ENCODE data around the gene SUPT3H. TPM values are rescaled to one million over a fixed set of nuclear protein-coding genes. Genes with fewer than 3 reads are reported as not detected.

Gene SUPT3H
- total and polyA plus RNA-seq, 4 donors: 0.85 to 4.8 (median 2.4) TPM

- TF ChIP-seq CTCF (IDR thresholded peaks at IDR 0.05; ENCODE audit: low read depth, low read length, missing input control) (no peak), TAF1 (conservative IDR thresholded peaks at IDR 0.05) (no peak), JUND (IDR thresholded peaks at IDR 0.05) (no peak), FOXA1 (IDR thresholded peaks at IDR 0.05) (no peak)
Observed at GRCh38 chr6:45136495-45136894, 241.2 kb downstream of the SUPT3H start (continued).

DNA sequence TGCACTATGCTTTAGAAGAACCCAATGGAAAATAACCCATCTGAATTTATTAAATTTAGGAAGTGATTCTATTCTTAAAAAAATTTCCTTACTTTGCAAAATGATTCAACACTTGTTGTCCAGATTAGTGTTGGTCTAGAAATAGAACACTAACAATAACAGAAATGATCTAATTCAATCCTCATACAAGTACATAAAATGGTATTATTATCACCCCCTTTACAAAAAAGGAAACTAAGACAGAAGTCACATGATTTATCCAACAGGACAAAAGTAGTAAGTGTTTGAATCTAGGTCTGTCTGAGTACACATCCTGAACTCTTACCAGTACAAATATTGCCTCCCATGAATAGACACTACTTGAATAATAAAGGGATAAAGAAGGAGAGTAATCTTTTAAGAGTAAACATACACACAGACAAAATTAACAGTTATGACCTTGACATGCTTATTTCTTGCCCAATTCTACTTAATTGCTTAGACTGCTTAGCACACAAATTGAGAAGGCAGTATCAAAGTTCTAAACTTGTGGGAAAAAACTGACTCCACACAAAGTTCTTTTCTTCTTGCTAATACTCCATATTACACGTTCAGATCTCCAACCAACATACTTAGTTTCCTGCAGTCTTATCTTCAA lies 245.0 kb downstream of the SUPT3H start:
- WGBS: 68% methylated on average over 1 of the region's 1 CpG

DNA sequence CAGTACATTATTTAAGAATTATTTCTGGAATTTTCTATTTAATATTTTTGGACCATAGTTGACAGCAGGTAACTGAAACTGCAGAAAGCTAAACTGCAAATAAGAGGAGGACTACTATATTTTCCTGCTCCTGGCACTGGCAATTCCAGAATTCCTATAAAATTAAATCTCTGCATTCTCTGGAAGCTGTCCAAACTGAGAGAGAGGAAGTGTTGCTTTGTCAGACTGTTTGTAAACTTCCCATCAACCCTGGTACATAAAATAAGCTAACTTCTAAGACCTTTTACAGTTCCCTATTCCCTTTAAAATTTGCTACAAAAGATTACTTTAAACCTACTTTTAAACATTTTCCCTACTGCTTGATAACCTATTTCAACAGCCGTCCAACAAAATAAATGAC lies 245.7 kb downstream of the SUPT3H start:
- H3K9ac ChIP-seq (ENCODE audit: low read depth in 1 of 2, low read length in 2 of 2): no peak overlapping the region
- no peaks in the 10 kb centered on the region for H3K27me3 ChIP-seq (ENCODE audit: control insufficient read depth in 4 of 4, insufficient read depth in 4 of 4, low read length in 3 of 4)
- 76% methylated on average over 1 of the region's 1 CpG for WGBS
- H3K4me3 ChIP-seq (ENCODE audit: low read depth in 1 of 3, low read length in 3 of 3): no peak overlapping the region
- no peaks in the 10 kb centered on the region for H3K4me1 ChIP-seq (ENCODE audit: control insufficient read depth in 4 of 4, insufficient read depth in 4 of 4, low read length in 3 of 4)
- H3K27ac ChIP-seq (ENCODE audit: low read depth in 1 of 2, low read length in 2 of 2): no peak overlapping the region
- TF ChIP-seq ATF3 (IDR thresholded peaks at IDR 0.05): no peak
- H3K36me3 ChIP-seq (ENCODE audit: control insufficient read depth in 4 of 4, insufficient read depth in 3 of 4, low read depth in 1 of 4, low read length in 3 of 4): no peaks in the 10 kb centered on the region
- H3K9me3 ChIP-seq (ENCODE audit: control insufficient read depth in 4 of 4, low read length in 3 of 4): peaks cover 0 to 6% (median 2%) of the 10 kb centered on the region in 4 donors
- no peak for DNase-seq (ENCODE audit: low spot score)

More for the DNA sequence above, 245.0 kb downstream of the SUPT3H start:
- H3K27me3 ChIP-seq (ENCODE audit: control insufficient read depth in 4 of 4, insufficient read depth in 4 of 4, low read length in 3 of 4): no peaks in the 10 kb centered on the region
- no peak overlapping the region for H3K9ac ChIP-seq (ENCODE audit: low read depth in 1 of 2, low read length in 2 of 2)
- TF ChIP-seq FOXA2 (IDR thresholded peaks at IDR 0.05): no peak
- no peak for DNase-seq (ENCODE audit: low spot score)
- H3K4me3 ChIP-seq (ENCODE audit: low read depth in 1 of 3, low read length in 3 of 3): no peak overlapping the region
- H3K4me1 ChIP-seq (ENCODE audit: control insufficient read depth in 4 of 4, insufficient read depth in 4 of 4, low read length in 3 of 4): no peaks in the 10 kb centered on the region
- no peaks in the 10 kb centered on the region for H3K36me3 ChIP-seq (ENCODE audit: control insufficient read depth in 4 of 4, insufficient read depth in 3 of 4, low read depth in 1 of 4, low read length in 3 of 4)
- H3K27ac ChIP-seq (ENCODE audit: low read depth in 1 of 2, low read length in 2 of 2): no peak overlapping the region
- peaks cover 0 to 6% (median 2%) of the 10 kb centered on the region in 4 donors for H3K9me3 ChIP-seq (ENCODE audit: control insufficient read depth in 4 of 4, low read length in 3 of 4)

DNA sequence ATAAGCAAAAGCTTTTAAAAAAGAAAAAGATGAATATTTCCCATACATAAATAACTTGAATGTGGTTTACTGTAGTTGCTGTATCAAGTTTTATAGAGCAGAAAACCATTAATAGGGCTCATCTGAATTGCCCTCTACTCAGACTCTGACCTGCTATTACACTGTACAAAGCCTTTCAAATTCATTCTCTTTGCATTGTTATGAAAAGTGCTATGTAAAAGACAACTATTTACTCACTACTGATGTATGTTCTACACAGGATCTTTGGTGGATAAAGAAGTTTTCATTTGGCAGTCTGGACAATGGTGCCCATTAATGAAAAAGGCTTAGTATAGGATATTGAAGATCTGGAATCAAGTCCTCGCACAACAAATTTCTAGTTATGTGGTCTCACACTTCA lies 248.7 kb downstream of the SUPT3H start:
- no peaks in the 10 kb centered on the region for H3K27me3 ChIP-seq (ENCODE audit: control insufficient read depth in 4 of 4, insufficient read depth in 4 of 4, low read length in 3 of 4)
- no peak overlapping the region for H3K4me3 ChIP-seq (ENCODE audit: low read depth in 1 of 3, low read length in 3 of 3)
- WGBS: 98% methylated on average over 1 of the region's 1 CpG
- H3K4me1 ChIP-seq (ENCODE audit: control insufficient read depth in 4 of 4, insufficient read depth in 4 of 4, low read length in 3 of 4): no peaks in the 10 kb centered on the region
- no peaks in the 10 kb centered on the region for H3K9me3 ChIP-seq (ENCODE audit: control insufficient read depth in 4 of 4, low read length in 3 of 4)
- H3K27ac ChIP-seq (ENCODE audit: low read depth in 1 of 2, low read length in 2 of 2): no peak overlapping the region
- no peaks in the 10 kb centered on the region for H3K36me3 ChIP-seq (ENCODE audit: control insufficient read depth in 4 of 4, insufficient read depth in 3 of 4, low read depth in 1 of 4, low read length in 3 of 4)
- H3K9ac ChIP-seq (ENCODE audit: low read depth in 1 of 2, low read length in 2 of 2): no peak overlapping the region
- DNase-seq (ENCODE audit: low spot score): no peak
- no peak for TF ChIP-seq HNF4G (IDR thresholded peaks at IDR 0.05)
- TF ChIP-seq SP1 (IDR thresholded peaks at IDR 0.05): no peak
- no peak for TF ChIP-seq YY1 (IDR thresholded peaks at IDR 0.05)
- no peak for TF ChIP-seq EGR1 (IDR thresholded peaks at IDR 0.05; ENCODE audit: low read depth in 2 of 2)
- no peak for TF ChIP-seq RAD21 (IDR thresholded peaks at IDR 0.05)
- TF ChIP-seq HNF4A (conservative IDR thresholded peaks at IDR 0.05): no peak
- TF ChIP-seq FOXA2 (IDR thresholded peaks at IDR 0.05): no peak
- no peak for TF ChIP-seq RXRA (IDR thresholded peaks at IDR 0.05)
- TF ChIP-seq JUND (IDR thresholded peaks at IDR 0.05): no peak
- no peak for TF ChIP-seq ATF3 (IDR thresholded peaks at IDR 0.05)
- no peak for TF ChIP-seq GABPA (IDR thresholded peaks at IDR 0.05 in 1 of 2, conservative IDR thresholded peaks at IDR 0.05 in 1 of 2)
- TF ChIP-seq MAX (IDR thresholded peaks at IDR 0.05): no peak
- TF ChIP-seq, protein P1, sequence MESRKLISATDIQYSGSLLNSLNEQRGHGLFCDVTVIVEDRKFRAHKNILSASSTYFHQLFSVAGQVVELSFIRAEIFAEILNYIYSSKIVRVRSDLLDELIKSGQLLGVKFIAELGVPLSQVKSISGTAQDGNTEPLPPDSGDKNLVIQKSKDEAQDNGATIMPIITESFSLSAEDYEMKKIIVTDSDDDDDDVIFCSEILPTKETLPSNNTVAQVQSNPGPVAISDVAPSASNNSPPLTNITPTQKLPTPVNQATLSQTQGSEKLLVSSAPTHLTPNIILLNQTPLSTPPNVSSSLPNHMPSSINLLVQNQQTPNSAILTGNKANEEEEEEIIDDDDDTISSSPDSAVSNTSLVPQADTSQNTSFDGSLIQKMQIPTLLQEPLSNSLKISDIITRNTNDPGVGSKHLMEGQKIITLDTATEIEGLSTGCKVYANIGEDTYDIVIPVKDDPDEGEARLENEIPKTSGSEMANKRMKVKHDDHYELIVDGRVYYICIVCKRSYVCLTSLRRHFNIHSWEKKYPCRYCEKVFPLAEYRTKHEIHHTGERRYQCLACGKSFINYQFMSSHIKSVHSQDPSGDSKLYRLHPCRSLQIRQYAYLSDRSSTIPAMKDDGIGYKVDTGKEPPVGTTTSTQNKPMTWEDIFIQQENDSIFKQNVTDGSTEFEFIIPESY (IDR thresholded peaks at IDR 0.05): no peak
- TF ChIP-seq NR2F2 (IDR thresholded peaks at IDR 0.05): no peak
- TF ChIP-seq, protein P2, sequence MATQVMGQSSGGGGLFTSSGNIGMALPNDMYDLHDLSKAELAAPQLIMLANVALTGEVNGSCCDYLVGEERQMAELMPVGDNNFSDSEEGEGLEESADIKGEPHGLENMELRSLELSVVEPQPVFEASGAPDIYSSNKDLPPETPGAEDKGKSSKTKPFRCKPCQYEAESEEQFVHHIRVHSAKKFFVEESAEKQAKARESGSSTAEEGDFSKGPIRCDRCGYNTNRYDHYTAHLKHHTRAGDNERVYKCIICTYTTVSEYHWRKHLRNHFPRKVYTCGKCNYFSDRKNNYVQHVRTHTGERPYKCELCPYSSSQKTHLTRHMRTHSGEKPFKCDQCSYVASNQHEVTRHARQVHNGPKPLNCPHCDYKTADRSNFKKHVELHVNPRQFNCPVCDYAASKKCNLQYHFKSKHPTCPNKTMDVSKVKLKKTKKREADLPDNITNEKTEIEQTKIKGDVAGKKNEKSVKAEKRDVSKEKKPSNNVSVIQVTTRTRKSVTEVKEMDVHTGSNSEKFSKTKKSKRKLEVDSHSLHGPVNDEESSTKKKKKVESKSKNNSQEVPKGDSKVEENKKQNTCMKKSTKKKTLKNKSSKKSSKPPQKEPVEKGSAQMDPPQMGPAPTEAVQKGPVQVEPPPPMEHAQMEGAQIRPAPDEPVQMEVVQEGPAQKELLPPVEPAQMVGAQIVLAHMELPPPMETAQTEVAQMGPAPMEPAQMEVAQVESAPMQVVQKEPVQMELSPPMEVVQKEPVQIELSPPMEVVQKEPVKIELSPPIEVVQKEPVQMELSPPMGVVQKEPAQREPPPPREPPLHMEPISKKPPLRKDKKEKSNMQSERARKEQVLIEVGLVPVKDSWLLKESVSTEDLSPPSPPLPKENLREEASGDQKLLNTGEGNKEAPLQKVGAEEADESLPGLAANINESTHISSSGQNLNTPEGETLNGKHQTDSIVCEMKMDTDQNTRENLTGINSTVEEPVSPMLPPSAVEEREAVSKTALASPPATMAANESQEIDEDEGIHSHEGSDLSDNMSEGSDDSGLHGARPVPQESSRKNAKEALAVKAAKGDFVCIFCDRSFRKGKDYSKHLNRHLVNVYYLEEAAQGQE (IDR thresholded peaks at IDR 0.05): no peak
- no peak for TF ChIP-seq TAF1 (conservative IDR thresholded peaks at IDR 0.05)
- no peak for TF ChIP-seq FOXA1 (IDR thresholded peaks at IDR 0.05)
